Psoas muscle (tissue), 8 donors: ENCODE measurements around the gene DBP. TPM values are rescaled to one million over a fixed set of nuclear protein-coding genes. Genes with fewer than 3 reads are reported as not detected.

ENCODE experiments used
- ATAC-seq, 4 donors: fragments of 200-7000 bp; cut with Tn5 transposase; one replicate each; pipeline ENCODE4 v1.9.1; 2020; ENCODE audit warnings: moderate library complexity in 3 of 4, mild to moderate bottlenecking in 2 of 4
- DNase-seq, 2 donors: peaks; one replicate each; pipeline ENCODE4 v3.0.0-alpha.2; 2020
- H3K27ac ChIP-seq: fragments of 200-600 bp; one replicate; pipeline ENCODE4 v1.8.0; 2022
- H3K27me3 ChIP-seq, 3 donors: fragments of 200-600 bp in 1 of 3; one replicate each; pipeline versions ENCODE4 v1.6.1 to v1.8.0; 2013 to 2022; ENCODE audit warnings: low read length in 2 of 3, mild to moderate bottlenecking in 2 of 3, moderate library complexity in 1 of 3; ENCODE audit not compliant: insufficient read depth in 3 of 3
- H3K36me3 ChIP-seq, 2 donors: fragments of 200-600 bp in 1 of 2; one replicate each; pipeline versions ENCODE4 v1.6.1 to v1.8.0; 2013 to 2022; ENCODE audit warnings: low read depth in 1 of 2, mild to moderate bottlenecking in 1 of 2, moderate library complexity in 1 of 2; ENCODE audit not compliant: insufficient read depth in 1 of 2
- H3K4me1 ChIP-seq: fragments of 200-600 bp; one replicate; pipeline ENCODE4 v1.8.0; 2022
- H3K4me3 ChIP-seq: fragments of 200-600 bp; one replicate; pipeline ENCODE4 v1.8.0; 2022; ENCODE audit warnings: mild to moderate bottlenecking
- H3K9me3 ChIP-seq: fragments of 200-600 bp; one replicate; pipeline ENCODE4 v1.8.0; 2022
- CTCF ChIP-seq: fragments of 200-600 bp; IDR thresholded peaks from one replicate; pipeline ENCODE4 v1.8.0; 2022; ENCODE audit warnings: antibody characterized with exemption
- WGBS, 3 donors: extraction: QIAGEN DNeasy Blood & Tissue Kit; methylation state at CpG; one replicate each; pipeline versions ENCODE4 v1.1.6 to v1.1.7; 2013; 5-methylcytosine and 5-hydroxymethylcytosine counted together
- intact Hi-C, 2 donors: fragments of 100-400 bp; cut with DNase I; formaldehyde crosslinking; loops; one replicate each; pipeline versions ENCODE4 v1.11.0 to v1.14.2; 2022
- polyA plus RNA-seq, 3 donors: library from polyadenylated mRNA; stranded (reverse); fragments of 200-250 nt; gene quantifications; one replicate each; pipeline ENCODE4 v1.2.3, GENCODE V29; 2013
- total RNA-seq, 4 donors: library from RNA; stranded (reverse); fragmentation: NEBNext Ultra II Directional in 2 of 4; extraction: Animal tissue kit (Norgen Biotek cat#: 25700) in 2 of 4; gene quantifications; one replicate each; pipeline versions ENCODE4 v1.2.1 to v1.2.4, GENCODE V29; 2021 to 2023
- donor health status: healthy with polysubstance abuse.
- donor health status: DM: no; HTN: no; CAD: no; lungs with moderate emphysema.
- donor health status: Bipolar disorder and iron deficiency.
- donor health status: healthy.
- donor health status: DM: yes; HTN: yes; CAD: no.
- donor health status: DM: no; HTN: no; CAD: no.
- donor health status: DM: no; HTN: no; CAD: no.
- donor health status: DM: yes; HTN: yes; CAD: no.

The DBP gene
- total and polyA plus RNA-seq, 7 donors, result 2.8 to 14.5 (median 5.8) TPM

GRCh38 chr19:48676487-48676886 lies 39.3 kb upstream of the DBP start:
- TF ChIP-seq CTCF, result no peak
- Histone ChIP-seq H3K9me3 (no peaks in the 10 kb centered on the region), H3K27ac (no peak overlapping the region), H3K27me3 (no peaks in the 10 kb centered on the region), H3K4me1 (peaks cover 9% of the 10 kb centered on the region), H3K36me3 (no peaks in the 10 kb centered on the region), H3K4me3 (no peak overlapping the region)
- no peak for ATAC-seq
- intact Hi-C loops, result loop anchor here (5.0 to 10.0 kb wide), 6 partner anchors 36 to 168 kb away; partner anchors contain the start of genes HSD17B14 (in 1 of the 2), MAMSTR (in 1 of the 2) and RASIP1 (in 1 of the 2)
- DNase-seq, result no peak
- WGBS, 3 donors, result 91 to 92% (median 91%) methylated on average over 13 to 17 of the region's 17 CpGs

GRCh38 chr19:48674921-48675824 lies 38.0 kb upstream of the DBP start:
- Histone ChIP-seq H3K27me3 (no peaks in the 10 kb centered on the region), H3K4me3 (peak overlapping the region; percentile 11), H3K27ac (no peak overlapping the region), H3K9me3 (no peaks in the 10 kb centered on the region), H3K4me1 (peaks cover 9% of the 10 kb centered on the region), H3K36me3 (no peaks in the 10 kb centered on the region)
- TF ChIP-seq CTCF, result peak; percentile 88
- intact Hi-C loops, result loop anchor here (5.0 to 10.0 kb wide), 6 partner anchors 37 to 170 kb away; partner anchors contain the start of genes HSD17B14 (in 1 of the 2), MAMSTR (in 1 of the 2) and RASIP1 (in 1 of the 2)
- 31 to 38% (median 33%) methylated on average over 28 of the region's 28 CpGs for WGBS, 3 donors
- peak; percentile 85 to 95 (median 90) for ATAC-seq
- DNase-seq, result peak; percentile 76 to 84

DNA sequence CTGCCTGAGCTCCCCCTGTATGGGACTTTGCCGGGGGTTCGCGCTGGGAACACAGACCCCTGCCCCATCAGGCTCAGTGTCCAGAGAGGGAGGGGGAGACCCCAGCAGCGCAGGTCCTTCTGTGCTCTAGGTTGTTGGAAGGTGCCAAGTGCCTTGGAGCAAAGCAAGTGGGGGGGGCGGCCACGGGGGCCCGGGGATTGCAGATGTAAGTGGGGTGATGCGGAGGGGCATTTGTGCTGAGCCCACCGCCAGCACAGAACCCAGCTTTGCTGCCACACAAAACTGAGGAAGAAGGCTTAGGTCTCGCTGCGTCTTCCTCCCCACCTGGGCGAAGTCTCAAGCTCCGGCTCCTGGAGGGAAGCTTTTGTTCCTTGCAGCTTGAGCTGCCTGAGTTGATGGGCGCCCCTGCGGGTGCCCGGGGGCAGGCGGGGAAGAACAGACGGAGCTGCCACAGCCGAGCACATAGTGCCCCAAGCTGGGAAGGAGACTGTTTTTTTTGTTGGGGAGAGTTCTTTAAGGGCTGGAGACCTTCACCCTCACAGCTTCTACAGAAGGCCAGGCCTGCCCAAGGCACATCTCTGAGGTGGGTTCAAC lies 37.1 kb upstream of the DBP start:
- Histone ChIP-seq H3K4me3 (no peak overlapping the region), H3K36me3 (no peaks in the 10 kb centered on the region), H3K4me1 (peaks cover 9% of the 10 kb centered on the region), H3K27ac (no peak overlapping the region), H3K27me3 (no peaks in the 10 kb centered on the region), H3K9me3 (no peaks in the 10 kb centered on the region)
- ATAC-seq, result peak in 1 of 4 donors; percentile 13
- no peak for DNase-seq
- intact Hi-C loops, result loop anchor here (10.0 kb wide), 2 partner anchors 160 to 170 kb away; partner anchors contain the start of gene HSD17B14 (in 1 of the 2)
- TF ChIP-seq CTCF, result no peak
- 90 to 91% (median 91%) methylated on average over 17 to 19 of the region's 19 CpGs for WGBS, 3 donors

GRCh38 chr19:48673436-48674100 lies 36.4 kb upstream of the DBP start:
- intact Hi-C loops, result loop anchor here (10.0 kb wide), 2 partner anchors 161 to 171 kb away; partner anchors contain the start of gene HSD17B14 (in 1 of the 2)
- Histone ChIP-seq H3K9me3 (no peaks in the 10 kb centered on the region), H3K4me3 (no peak overlapping the region), H3K36me3 (no peaks in the 10 kb centered on the region), H3K27ac (no peak overlapping the region), H3K4me1 (peaks cover 9% of the 10 kb centered on the region), H3K27me3 (no peaks in the 10 kb centered on the region)
- TF ChIP-seq CTCF, result no peak
- DNase-seq, result no peak
- WGBS, 3 donors, result 78 to 83% (median 81%) methylated on average over 25 of the region's 25 CpGs
- ATAC-seq, result no peak
